Bronchial smooth muscle cell (primary cell): ENCODE results near the gene GPR84. TPM values are rescaled to one million over a fixed set of nuclear protein-coding genes. Genes with fewer than 3 reads are reported as not detected.

Experiments used
- total RNA-seq: library from RNA; depleted of rRNA; stranded (reverse); fragments of >200 nt; gene quantifications from 2 replicates; pipeline ENCODE4 v1.2.1, GENCODE V29; 2014

The GPR84 gene
- total RNA-seq: not detected in 2 replicates

GRCh38 chr12:54364413-54364812 is at the start of gene GPR84:
Gene GPR84 (minus strand): TSS chr12:54364486. CDS start chr12:54363851, 635 bp downstream.

GRCh38 chr12:54384591-54385041 is 20.3 kb upstream of the GPR84 start, which contains the start of gene ZNF385A:
Gene ZNF385A (minus strand): TSS chr12:54384733. CDS start chr12:54384514, 219 bp downstream.

GRCh38 chr12:54324617-54325441 is 39.5 kb downstream of the GPR84 start, which contains the start of gene COPZ1:
Gene COPZ1 (plus strand): TSS chr12:54325131. CDS start chr12:54325164, 33 bp downstream.

Other genes with a start within 250 kb of the GPR84 start
- gene SMUG1, start 175.5 kb downstream of the GPR84 start, total RNA-seq: 16.5 and 21.8 TPM in 2 replicates
- 13.7 and 21.6 TPM in 2 replicates for gene CBX5, start 84.4 kb downstream of the GPR84 start, total RNA-seq
- gene HNRNPA1, start 83.8 kb downstream of the GPR84 start, total RNA-seq: 311 and 589 TPM in 2 replicates
- gene NFE2, start 63.5 kb downstream of the GPR84 start, total RNA-seq: 0.17 and 0.95 TPM in 2 replicates
- gene COPZ1, start 39.4 kb downstream of the GPR84 start, total RNA-seq: 114 and 128 TPM in 2 replicates
- 2.4 and 2.7 TPM in 2 replicates for gene ZNF385A, start 20.2 kb upstream of the GPR84 start, total RNA-seq
- 109 and 156 TPM in 2 replicates for gene ITGA5, start 54.8 kb upstream of the GPR84 start, total RNA-seq
- not detected in 2 replicates for gene GTSF1, start 109.1 kb upstream of the GPR84 start, total RNA-seq
- under 0.01 TPM in 1 of 2 replicates, not detected in the other for gene NCKAP1L, start 133.3 kb upstream of the GPR84 start, total RNA-seq
- gene PDE1B, start 185.1 kb upstream of the GPR84 start, total RNA-seq: under 0.01 TPM in 1 of 2 replicates, not detected in the other
- gene PPP1R1A, start 224.2 kb upstream of the GPR84 start, total RNA-seq: not detected in 2 replicates